Activated CD4-positive, alpha-beta T cell treated with anti-CD3 and anti-CD28 coated beads for 48 hours (primary cell): ENCODE results near the gene SPATA13.

ENCODE experiments used
- DNase-seq: peaks from one replicate; pipeline ENCODE4 v3.0.0-alpha.2; 2020

SPATA13 gene

DNA sequence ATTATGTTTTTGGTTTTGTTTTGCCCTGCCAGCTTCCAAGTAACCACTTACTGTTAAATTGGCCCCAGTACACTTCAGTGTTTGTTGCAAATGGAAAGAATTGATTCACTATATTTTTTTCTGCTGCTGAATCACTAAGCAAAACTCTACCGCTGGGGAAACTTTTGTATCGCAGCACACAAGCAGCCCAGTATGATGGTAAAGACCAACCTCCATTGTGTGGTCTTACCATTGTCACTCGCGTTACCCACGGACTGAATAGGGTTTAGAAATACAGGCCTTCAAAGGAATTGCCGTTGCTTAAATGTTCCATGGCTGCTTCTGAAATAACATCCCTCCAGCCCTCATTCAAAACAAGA lies 7.9 kb downstream of the SPATA13 start:
- DNase-seq = peak; percentile 25

DNA sequence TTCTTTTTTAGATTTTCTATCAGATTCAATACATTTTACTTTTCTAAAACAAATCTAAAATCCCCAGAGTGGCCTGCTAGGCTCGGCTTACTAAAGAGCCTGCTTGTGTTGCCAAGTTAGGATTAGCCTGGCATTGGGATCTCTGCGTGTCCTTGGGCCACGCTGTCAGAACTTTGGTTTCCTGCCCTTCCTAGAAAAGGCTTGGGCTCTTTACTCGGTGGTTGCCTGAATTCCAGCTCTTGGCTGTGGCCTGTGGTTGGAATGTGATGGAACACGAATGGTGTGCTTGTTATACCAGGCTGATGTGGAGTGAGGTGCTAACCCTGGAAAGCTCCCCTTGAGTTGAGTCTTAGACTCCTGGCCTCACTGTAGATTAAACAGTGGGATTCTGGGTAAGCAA lies 8.5 kb downstream of the SPATA13 start:
- DNase-seq = no peak

DNA sequence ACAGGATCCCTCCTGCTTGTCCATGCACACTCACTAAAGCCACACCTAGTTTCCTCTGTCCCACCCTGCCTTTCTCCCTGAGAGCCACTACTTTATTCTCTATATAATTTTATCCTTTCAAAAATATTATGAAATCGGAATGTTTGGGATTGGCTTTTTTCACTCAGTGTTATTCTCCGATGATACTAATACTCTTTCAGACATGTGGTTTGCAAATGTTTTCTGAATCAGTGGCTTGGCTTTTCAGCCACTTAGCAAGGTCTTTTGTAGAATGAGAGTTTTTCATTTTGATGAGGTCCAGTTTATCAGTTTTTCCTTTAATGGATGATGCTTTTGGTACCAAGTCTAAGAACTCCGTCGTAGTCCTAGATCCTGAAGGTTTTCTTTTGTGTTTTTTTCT lies 11.6 kb downstream of the SPATA13 start:
- DNase-seq = no peak

DNA sequence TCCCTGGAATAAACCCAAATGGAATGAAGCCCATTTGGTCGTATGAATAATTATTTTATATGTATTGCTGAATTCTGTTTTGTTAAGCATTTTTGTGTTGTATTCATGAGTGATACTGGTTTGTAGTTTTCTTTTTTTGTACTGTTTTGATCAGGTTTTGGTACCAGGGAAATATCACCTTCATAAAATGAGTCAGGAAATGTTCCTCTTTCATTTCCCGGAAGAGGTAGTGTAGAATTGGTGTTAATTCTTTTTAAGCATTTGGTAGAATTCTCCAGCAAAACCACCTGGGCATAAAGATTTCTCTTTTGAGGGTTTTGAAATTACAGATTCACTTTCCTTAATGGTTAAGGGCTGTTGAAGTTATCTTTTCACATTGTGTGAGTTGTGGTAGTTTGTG lies 13.3 kb downstream of the SPATA13 start:
- no peak for DNase-seq

DNA sequence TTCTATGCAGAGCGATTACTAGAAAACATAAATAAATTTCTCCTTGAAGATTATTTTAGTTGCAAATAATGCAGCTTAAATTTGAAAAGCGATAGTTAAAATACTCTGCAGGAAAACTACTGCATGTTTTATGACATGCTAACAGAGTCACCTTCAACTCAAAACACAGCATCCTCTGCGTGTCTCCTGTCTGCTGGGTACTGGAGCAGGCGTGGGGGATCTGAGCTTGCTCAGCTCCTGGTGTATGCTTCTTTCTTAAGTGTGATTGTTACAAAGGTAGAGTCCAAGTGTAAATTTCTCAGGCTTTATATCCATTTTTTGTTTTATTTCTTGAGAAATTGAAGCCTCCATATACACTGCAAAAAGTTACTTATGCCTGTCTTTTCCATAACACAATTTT lies 15.3 kb downstream of the SPATA13 start:
- DNase-seq = no peak

DNA sequence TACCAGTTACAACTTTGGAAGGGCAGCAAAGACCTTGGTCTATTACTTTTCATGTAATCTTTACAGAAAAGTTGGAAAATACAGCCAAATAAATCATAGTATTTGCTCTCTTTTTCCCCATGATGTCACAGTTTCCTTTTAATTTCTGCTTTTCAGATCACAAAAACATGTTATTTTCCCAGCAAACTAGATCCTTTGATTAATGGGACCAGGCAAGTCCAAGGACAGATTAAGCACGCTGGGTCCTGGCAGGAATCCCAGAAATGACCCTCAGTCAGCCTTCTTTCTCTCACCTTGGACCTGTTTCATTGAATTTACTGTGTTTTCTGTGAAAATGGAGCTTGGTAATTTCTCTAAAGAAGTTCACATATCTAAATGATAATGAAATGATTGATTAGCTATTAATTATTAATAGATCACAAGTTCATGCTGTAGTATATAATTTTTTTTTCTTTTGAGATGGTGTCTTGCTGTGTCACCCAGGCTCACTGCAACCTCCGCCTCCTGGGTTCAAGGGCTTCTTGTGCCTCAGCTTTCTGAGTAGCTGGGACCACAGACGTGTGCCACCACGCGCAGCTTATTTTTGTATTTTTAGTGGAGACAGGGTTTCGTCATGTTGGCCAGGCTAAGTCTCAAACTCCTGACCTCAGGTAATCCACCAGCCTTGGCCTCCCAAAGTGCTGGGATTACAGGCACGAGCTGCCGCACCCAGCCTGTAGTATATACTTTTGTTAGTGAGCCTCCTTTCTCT lies 16.0 kb downstream of the SPATA13 start:
- no peak for DNase-seq

DNA sequence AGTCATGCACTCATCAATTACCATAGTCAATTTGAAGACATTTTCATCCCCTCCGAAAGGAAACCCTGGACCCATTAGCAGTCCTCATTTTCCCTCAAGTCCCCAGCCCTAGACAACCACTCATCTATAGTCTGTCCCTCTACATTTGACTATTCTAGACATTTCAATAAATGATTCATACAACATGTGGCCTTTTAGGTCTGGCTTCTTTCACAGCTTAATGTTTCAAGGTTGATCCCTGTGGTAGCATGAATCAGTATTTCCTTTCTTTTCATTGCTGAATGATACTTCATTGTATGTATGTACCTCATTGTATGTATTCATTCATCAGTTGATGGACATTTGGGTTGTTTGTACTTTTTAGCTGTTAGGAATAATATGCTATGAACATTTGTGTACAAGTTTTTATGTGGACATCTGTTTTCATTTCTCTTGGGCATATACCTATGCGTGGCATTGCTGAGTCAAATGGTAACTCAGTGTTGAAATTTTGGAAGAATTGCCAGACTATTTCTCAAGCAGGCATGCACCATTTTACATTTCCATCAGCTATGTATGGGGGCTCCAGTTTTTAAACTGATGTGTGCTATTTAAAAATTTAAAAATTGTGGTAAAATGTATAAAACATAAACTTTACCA lies 18.4 kb downstream of the SPATA13 start:
- DNase-seq = no peak

DNA sequence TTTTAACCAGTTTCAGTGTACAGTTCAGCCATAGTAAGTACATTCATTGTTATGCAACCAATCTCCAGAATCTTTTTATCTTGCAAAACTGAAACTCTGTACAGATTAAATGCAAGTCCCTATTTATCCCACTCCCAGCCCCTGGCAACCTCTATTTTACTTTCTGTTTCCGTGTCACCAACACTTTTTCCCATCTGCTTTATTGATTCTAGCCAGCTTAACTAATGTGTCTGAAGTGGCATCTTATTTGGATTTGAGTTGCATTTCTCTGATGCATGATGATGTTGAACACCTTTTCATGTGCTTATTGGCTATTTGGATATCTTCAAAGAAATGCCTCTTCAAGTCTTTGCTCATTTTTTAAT lies 18.9 kb downstream of the SPATA13 start:
- no peak for DNase-seq

DNA sequence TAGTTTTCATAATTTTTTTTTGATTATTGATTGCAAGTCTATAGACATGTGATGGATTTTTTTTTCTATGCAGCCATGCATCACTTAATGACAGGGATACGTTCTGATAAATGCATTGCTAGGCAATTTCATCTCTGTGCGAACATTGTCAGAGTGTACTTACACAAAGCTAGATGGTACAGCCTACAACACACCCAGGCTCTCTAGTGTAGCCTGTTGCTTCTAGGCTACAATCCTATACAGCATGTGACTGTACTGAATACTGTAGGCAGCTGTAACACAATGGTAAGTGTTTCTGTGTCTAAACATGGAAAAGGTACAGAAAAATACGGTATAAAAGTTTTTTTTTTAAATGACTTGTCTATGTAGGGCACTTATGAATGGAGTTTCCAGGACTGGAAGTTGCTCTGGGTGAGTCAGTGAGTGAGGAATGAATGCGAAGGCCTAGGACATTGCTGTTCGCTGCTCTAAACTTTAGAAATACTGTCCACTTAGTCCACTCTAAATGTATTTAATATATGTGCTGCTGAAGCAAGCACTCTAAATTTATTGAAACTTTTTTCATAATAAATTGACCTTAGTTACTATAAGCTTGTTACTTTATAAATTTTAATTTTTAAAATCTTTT lies 20.3 kb downstream of the SPATA13 start:
- DNase-seq = no peak

DNA sequence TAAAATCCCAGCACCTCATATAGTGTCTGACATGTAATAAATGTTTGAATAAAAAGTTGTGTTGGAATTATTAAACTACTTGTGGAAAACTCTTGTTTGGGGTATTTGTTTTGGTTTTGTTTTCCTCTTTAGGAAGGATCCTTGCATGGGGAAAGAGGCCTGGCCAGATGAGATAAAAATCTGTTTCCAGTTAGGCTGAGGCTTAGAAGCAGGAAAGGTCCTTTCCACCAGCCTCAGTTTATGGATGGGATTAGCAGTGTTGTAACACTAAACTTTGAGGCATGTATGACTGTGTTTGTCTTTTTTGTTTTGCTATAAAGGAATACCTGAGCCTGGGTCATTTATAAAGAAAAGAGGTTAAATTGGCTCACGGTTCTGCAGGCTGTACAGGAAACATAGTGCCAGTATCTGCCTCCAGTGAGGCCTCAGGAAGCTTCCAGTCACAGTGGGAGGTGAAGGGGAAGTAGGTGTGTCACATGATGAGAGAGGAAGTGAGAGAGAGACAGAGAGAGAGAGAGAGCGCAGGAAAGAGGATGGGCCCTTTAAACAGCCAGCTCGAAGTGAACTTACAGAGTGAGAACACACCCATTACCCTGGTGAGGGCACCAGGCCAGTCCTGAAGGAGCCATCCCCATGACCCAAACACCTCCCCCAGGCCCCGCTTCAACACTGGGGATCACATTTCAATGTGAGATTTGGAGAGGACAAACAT lies 21.6 kb downstream of the SPATA13 start:
- DNase-seq = no peak

DNA sequence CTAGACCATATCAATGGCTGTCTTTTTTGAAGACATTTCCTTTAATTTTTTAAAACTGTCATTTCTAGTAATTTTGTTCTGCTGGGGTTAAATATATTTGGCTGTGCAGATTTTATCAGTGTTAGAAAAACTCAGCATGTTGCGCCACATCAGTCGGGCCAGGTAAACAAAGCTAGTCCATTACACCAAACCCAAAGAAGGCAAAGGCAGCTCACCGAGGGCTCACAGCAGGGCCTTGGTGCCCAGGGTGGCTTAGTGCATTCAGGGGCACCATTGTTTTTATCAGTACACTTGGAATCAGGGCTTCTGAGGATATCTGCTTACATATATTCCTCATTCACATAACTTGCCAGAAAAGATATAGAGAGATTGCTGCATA lies 22.2 kb downstream of the SPATA13 start:
- no peak for DNase-seq

DNA sequence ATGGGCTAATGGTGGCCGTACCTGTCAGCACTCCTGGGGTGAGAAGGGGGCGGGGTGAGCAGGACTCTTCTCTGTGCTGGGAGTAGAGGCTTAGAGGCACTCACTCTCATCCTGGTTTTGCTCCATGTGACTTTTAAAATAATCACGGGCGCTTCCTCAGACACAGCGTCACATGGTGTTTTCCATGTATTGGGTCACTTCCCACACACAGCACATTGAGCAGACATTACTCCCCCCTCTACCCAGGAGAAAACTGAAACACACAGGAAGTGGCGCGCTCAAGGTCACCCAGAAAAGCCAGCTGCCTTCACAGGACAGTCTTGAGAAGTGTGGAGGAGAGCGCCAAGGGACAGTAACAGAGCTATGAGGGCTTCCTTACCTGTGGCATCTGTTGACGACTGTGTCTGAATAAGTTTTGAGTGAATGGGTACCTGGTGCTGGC lies 23.2 kb downstream of the SPATA13 start:
- DNase-seq = no peak

DNA sequence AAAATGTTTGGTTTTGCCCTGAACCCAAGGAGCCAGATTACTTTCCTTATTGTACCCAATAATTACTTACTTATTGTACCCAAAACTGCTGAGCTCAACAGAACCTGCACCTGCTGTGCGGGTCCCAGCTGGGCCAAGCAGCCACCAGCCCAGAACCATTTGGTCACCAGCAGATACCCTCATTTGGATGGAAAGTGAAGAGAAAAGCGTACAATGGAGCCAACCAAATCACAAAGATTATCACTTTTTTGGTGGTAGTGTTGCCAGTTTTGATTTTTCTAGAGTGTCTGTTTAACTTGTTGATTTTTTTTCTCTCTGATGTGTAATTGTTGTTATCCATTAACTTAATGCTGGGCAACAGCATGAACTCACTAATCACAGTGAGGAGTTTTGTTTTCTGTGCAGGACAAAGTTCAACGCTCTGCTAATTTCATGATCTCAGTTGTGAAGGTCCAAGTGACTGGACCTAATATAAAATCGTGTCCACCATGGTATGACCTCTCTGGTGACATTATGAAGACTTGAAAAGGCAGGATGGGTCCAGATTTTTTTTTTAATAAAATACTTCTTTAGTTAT lies 23.8 kb downstream of the SPATA13 start:
- no peak for DNase-seq

DNA sequence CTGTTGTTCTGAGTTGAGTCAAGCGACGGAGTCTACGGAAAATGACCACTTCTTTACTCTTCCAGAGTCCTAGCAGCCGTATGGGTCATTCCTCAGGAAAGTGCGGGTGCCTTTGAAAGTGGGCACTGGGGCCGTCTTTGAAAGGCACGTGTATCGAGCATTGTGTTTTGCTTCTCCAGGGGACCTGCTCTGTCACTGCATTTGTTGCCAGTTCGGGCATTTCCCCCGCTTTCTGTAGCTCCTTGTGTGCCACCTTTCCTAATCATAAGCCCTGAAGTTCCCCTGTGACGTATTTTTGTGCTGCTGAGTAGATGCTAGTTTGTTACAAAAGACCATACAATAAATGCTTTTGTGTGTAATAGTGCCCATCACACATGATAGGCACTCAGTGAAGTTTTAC lies 24.4 kb downstream of the SPATA13 start:
- no peak for DNase-seq

DNA sequence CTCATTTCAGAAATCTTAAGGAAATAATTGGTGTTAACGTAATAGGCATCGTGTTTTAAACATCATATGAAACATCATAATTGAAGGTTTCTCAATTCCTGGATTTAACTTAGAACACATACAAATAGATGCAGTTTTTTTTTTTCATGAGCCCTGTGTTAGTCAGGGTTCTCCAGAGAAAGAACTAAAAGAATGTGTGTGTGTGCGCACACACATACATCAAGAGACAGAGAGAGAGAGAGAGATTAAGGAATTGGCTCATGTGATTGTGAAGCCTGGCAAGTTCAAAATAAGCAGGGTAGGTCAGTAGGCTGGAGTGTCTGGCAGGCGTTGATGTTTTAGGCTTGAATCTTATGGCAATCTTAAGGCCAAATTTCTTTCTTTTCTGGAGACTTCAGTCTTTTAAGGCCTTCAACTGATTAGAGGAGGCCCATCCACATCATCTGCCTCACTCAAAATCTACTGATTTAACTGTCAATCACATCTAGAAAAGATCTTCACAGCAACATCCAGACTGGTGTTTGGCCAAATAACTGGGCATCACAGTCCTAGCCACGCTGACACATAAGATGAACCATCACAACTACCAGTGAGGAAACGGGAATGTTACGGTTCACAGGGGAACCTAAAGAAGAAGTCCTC lies 25.2 kb downstream of the SPATA13 start:
- no peak for DNase-seq

DNA sequence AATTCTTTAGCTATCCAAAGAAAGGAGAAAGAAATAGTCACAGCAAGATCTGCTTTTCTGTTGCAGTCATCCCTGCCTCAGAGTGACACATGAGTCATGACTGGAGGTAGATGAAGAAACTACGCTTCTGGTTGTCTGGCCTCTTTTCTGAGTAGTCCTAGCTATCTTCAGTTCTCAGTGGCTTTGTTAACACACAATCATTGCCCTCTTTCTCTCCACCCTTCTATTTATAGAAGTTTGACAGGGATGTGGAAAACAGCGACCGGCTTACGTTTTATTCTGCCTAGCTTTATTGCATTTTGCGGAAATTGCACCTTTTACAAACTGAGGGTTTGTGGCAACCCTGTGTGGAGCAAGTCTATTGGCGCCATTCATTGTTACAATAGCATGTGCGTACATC lies 26.7 kb downstream of the SPATA13 start:
- peak; percentile 25 for DNase-seq

DNA sequence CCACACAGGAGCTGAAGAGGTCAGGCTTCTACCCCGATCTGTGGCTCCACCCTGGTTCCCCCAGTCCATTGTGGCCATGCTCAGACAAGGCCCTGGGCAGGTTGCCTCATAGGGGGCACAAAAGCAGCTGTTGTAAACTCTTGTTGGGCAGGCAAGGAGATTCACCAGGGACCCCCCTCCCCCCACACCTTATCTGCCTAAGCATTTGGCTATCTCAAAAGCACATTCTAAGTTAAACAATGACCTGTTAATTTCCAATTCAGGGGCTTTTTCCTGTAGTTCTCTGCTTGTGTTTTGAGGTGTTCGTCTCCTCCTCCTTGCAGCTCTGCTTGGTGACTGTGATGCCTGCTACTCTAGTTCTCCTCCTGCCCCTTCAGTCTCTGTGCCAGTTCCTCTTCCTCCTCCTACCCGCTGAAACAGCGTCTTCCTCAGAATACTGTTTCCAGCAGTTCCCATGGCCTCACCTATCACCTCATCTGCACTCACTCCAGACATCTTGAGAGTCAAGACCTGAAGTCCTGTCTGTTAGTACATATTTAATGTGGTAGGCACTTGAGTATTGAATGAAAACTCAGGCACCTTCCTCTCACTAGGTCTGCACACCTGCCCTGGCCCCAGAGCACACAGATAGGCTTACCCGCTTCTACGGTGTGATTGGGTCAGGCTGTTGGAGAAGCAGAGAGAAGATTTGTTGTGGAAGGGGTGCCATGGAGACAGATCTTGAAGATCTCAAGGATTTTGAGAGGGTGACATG lies 31.7 kb downstream of the SPATA13 start:
- no peak for DNase-seq

DNA sequence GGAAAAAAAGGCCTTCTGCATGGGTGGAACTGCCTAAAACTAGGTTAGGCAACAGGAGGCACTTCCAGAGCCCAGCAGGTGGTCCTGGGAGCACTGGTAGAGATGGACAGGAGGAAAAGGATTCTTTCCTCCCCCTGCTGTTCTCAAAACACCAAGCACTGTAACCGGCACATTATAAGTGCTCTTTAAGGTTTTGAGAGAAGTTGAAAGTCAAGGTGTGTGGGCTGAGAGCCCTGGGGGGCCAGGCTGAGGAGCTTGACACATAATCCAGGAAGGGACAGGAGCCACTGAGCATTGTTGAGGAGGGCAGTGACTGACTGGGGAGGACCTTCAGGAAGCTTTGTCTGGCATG lies 32.3 kb downstream of the SPATA13 start:
- DNase-seq = no peak

DNA sequence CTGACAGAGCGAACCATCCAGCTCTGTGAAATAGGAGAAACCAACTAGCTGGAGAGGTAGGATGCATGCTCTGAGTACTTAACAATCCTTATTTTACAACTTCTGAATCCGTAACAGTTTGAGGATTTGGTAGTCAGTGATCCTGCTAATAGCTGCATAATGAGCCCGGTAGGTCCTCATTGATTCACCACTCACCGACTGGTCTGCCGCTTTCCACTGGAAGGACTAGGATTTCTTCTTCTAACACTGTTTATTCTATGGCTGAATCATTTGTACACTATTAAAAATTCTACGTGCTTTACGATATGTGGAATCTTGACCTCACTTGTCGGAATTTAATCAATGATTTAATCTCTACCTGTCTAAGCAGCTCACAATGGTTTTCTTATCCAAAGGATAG lies 33.9 kb downstream of the SPATA13 start:
- DNase-seq = no peak

DNA sequence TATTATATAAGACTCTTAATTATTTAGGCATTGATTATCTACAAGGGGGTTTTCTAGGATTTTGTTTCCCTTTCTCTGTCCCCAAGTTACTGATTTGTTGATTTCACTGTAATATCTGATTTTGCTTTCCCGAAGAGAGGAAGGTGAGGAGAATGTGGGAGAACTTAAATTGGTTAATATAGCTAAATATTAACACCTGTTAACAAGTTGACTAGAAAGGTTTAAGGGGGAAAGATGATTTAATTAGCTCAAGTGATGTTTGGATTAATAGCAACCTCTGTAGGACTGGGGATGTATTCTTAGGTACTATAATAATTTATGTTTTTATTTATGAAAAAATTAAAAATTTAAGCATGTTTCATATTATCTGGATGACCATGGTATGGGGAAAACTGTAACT lies 35.1 kb downstream of the SPATA13 start:
- no peak for DNase-seq

DNA sequence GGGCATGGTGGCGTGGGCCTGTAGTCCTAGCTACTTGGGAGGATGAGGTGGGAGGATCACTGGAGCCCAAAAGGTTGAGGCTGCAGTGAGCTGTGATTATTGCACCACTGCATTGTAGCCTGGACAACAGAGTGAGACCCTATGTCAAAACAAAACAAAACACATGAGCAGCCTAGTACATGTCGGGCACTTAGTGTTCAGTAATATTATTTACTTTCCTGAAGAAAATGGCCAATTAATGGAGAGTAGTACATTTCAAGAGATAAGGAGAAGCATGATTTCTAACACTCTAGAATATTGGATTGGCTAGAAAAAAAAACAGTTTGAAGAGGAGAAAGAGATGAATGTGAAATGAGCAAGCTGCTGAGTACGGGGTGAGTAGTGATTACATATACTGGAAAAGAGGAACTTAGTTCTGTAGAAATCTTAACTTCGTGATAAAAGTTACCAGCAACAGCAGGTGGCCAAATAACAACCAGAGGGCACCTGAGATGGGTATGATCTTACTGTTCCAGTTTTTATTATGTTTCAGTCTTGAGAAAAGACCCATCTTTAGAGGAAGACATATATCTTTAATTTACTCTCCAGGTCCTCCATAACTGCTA lies 36.2 kb downstream of the SPATA13 start:
- DNase-seq = no peak

DNA sequence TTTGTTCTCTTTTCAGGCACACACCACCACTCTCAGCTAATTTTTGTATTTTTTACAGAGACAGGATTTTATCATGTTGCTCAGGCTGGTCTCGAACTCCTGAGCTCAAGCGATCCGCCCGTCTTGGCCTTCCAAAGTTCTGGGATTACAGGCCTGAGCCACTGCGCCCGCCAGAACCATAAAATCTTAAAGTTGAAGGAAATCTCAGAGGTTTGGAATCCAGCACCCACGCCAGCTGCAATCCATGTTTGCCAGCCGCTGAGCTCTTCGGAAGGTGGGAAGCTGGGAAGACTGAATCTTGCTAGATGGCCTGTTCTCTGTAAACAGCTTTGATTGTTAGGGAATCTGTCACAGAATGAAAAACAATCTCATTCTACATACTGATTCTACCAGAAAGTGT lies 38.5 kb downstream of the SPATA13 start:
- no peak for DNase-seq
